MM.1S (cell line): ENCODE measurements around the gene PTGR3.

Experiments used
- DNase-seq: peaks from one replicate; pipeline ENCODE4 v3.0.0-alpha.2; 2015
- H2AFZ ChIP-seq: fragments of 300-600 bp; sonication (generic); 2 replicates; pipeline ENCODE4 v1.6.0; 2016; ENCODE audit warnings: antibody characterized with exemption, low read length
- H3F3A ChIP-seq: fragments of 300-600 bp; sonication (generic); 2 replicates; pipeline ENCODE4 v1.6.1; 2016; ENCODE audit warnings: mild to moderate bottlenecking, antibody characterized with exemption, low read length, moderate library complexity, mixed read lengths; ENCODE audit not compliant: insufficient read depth
- H3K27ac ChIP-seq: fragments of 300-600 bp; sonication (generic); 2 replicates; pipeline ENCODE4 v1.5.1; 2016; ENCODE audit warnings: mild to moderate bottlenecking, low read length
- H3K27me3 ChIP-seq: fragments of 300-600 bp; sonication (generic); replicated peaks from 2 replicates; pipeline ENCODE4 v1.6.0; 2016; ENCODE audit warnings: low read length; ENCODE audit not compliant: insufficient read depth
- H3K36me3 ChIP-seq: fragments of 300-600 bp; sonication (generic); replicated peaks from 2 replicates; pipeline ENCODE4 v1.6.1; 2016; ENCODE audit warnings: mild to moderate bottlenecking, low read length, mixed read lengths; ENCODE audit not compliant: insufficient read depth
- H3K4me1 ChIP-seq: fragments of 300-600 bp; sonication (generic); 2 replicates; pipeline ENCODE4 v1.6.1; 2016; ENCODE audit warnings: low read length, mixed read lengths
- H3K4me2 ChIP-seq: fragments of 300-600 bp; sonication (generic); 2 replicates; pipeline ENCODE4 v1.6.0; 2016; ENCODE audit warnings: low read depth, low read length
- H3K4me3 ChIP-seq: fragments of 300-600 bp; sonication (generic); 2 replicates; pipeline ENCODE4 v1.5.1; 2016; ENCODE audit warnings: low read length, mixed read lengths
- H3K79me2 ChIP-seq: fragments of 300-600 bp; sonication (generic); 2 replicates; pipeline ENCODE4 v1.6.1; 2016; ENCODE audit warnings: mixed run types, low read length, mixed read lengths
- H3K9ac ChIP-seq: fragments of 300-600 bp; sonication (generic); 2 replicates; pipeline ENCODE4 v1.6.1; 2016; ENCODE audit warnings: low read length, mixed read lengths
- H3K9me2 ChIP-seq: fragments of 300-600 bp; sonication (generic); replicated peaks from 2 replicates; pipeline ENCODE4 v1.6.1; 2016; ENCODE audit warnings: mild to moderate bottlenecking, low read length, mixed read lengths; ENCODE audit not compliant: insufficient read depth
- H3K9me3 ChIP-seq: fragments of 300-600 bp; sonication (generic); replicated peaks from 2 replicates; pipeline ENCODE4 v1.6.1; 2016; ENCODE audit warnings: mild to moderate bottlenecking, low read length, mixed read lengths; ENCODE audit not compliant: insufficient read depth
- H4K20me1 ChIP-seq: fragments of 300-600 bp; sonication (generic); 2 replicates; pipeline ENCODE4 v1.6.1; 2016; ENCODE audit warnings: mild to moderate bottlenecking, low read length, moderate library complexity, mixed read lengths; ENCODE audit not compliant: insufficient read depth
- CTCF ChIP-seq: fragments of 300-600 bp; sonication (generic); IDR thresholded peaks from 2 replicates; pipeline ENCODE4 v1.5.1; 2016; ENCODE audit warnings: antibody characterized with exemption, low read length, mixed read lengths
- EZH2 ChIP-seq: fragments of 300-600 bp; sonication (generic); optimal IDR thresholded peaks from 2 replicates; pipeline ENCODE3; 2017; ENCODE audit warnings: low read depth, mild to moderate bottlenecking, antibody characterized with exemption, low read length, mixed read lengths
- EZH2phosphoT487 ChIP-seq: fragments of 300-600 bp; sonication (generic); IDR thresholded peaks from 2 replicates; pipeline ENCODE4 v1.6.1; 2018; ENCODE audit warnings: antibody characterized with exemption, low read length

PTGR3 gene

GRCh38 chr18:75216911-75217689 lies 8.2 kb upstream of the PTGR3 start:
- Histone ChIP-seq H4K20me1 (no peaks in the 10 kb centered on the region), H3F3A (0 out of 2 replicates have a peak, but pooled peaks cover 3% of the 10 kb centered on the region), H2AFZ (no peak overlapping the region), H3K4me3 (no peak overlapping the region), H3K27ac (no peak overlapping the region), H3K9me2 (no peaks in the 10 kb centered on the region), H3K27me3 (no peaks in the 10 kb centered on the region), H3K79me2 (peaks cover 83% of the 10 kb centered on the region), H3K4me2 (no peak overlapping the region), H3K36me3 (no peaks in the 10 kb centered on the region), H3K9ac (no peak overlapping the region), H3K9me3 (no peaks in the 10 kb centered on the region), H3K4me1 (no peaks in the 10 kb centered on the region)
- TF ChIP-seq CTCF (no peak), EZH2phosphoT487 (no peak), EZH2 (no peak)
- DNase-seq = no peak

GRCh38 chr18:75216212-75216910 lies 7.4 kb upstream of the PTGR3 start:
- no peak for DNase-seq
- H3F3A ChIP-seq = 0 out of 2 replicates have a peak, but pooled peaks cover 3% of the 10 kb centered on the region
- peaks cover 83% of the 10 kb centered on the region for H3K79me2 ChIP-seq
- H3K27ac ChIP-seq = no peak overlapping the region
- H3K4me3 ChIP-seq = no peak overlapping the region
- no peaks in the 10 kb centered on the region for H3K27me3 ChIP-seq
- no peaks in the 10 kb centered on the region for H3K9me2 ChIP-seq
- H4K20me1 ChIP-seq = no peaks in the 10 kb centered on the region
- H3K4me2 ChIP-seq = no peak overlapping the region
- H3K9me3 ChIP-seq = no peaks in the 10 kb centered on the region
- TF ChIP-seq CTCF (no peak), EZH2 (no peak), EZH2phosphoT487 (no peak)
- H3K4me1 ChIP-seq = no peaks in the 10 kb centered on the region
- no peak overlapping the region for H3K9ac ChIP-seq
- H2AFZ ChIP-seq = no peak overlapping the region
- no peaks in the 10 kb centered on the region for H3K36me3 ChIP-seq

GRCh38 chr18:75215663-75216062 lies 6.7 kb upstream of the PTGR3 start:
- H3K79me2 ChIP-seq = peaks cover 79% of the 10 kb centered on the region
- no peak overlapping the region for H2AFZ ChIP-seq
- no peak for DNase-seq
- H3K9ac ChIP-seq = no peak overlapping the region
- no peaks in the 10 kb centered on the region for H3K9me3 ChIP-seq
- H3K4me3 ChIP-seq = no peak overlapping the region
- H3K4me2 ChIP-seq = no peak overlapping the region
- no peaks in the 10 kb centered on the region for H3K36me3 ChIP-seq
- H3K27me3 ChIP-seq = no peaks in the 10 kb centered on the region
- H3K4me1 ChIP-seq = no peaks in the 10 kb centered on the region
- H4K20me1 ChIP-seq = no peaks in the 10 kb centered on the region
- no peak overlapping the region for H3K27ac ChIP-seq
- TF ChIP-seq EZH2 (no peak), EZH2phosphoT487 (no peak), CTCF (no peak)
- H3F3A ChIP-seq = 0 out of 2 replicates have a peak, but pooled peaks cover 3% of the 10 kb centered on the region
- H3K9me2 ChIP-seq = no peaks in the 10 kb centered on the region
